Myocyte (in vitro differentiated cells): ENCODE measurements around the gene FMO3. TPM values are rescaled to one million over a fixed set of nuclear protein-coding genes. Genes with fewer than 3 reads are reported as not detected.
A peak's percentile ranks its signal among the peaks of the same experiment; 100 is the strongest.

Experiments
- DNase-seq: peaks from one replicate; pipeline ENCODE4 v3.0.0-alpha.2; 2012; ENCODE audit warnings: low read depth
- total RNA-seq: library from RNA; depleted of rRNA; stranded (reverse); fragments of >200 nt; gene quantifications from 2 replicates; pipeline ENCODE4 v1.2.3, GENCODE V29; 2014

Gene FMO3
- total RNA-seq, 1 donor from 2014 or later: not detected

- no peak for DNase-seq
Observed at GRCh38 chr1:171115280-171115897, 24.7 kb downstream of the FMO3 start.

GRCh38 chr1:171116676-171117075 is 26.0 kb downstream of the FMO3 start:
- no peak for DNase-seq

- no peak for DNase-seq
Observed at GRCh38 chr1:171117085-171117484, 26.4 kb downstream of the FMO3 start.

- DNase-seq: no peak
Observed at GRCh38 chr1:171119648-171120047, 28.9 kb downstream of the FMO3 start.

GRCh38 chr1:171122299-171122698 is 31.6 kb downstream of the FMO3 start:
- no peak for DNase-seq

GRCh38 chr1:171122893-171123292 is 32.2 kb downstream of the FMO3 start:
- no peak for DNase-seq

GRCh38 chr1:171126504-171126903 is 35.8 kb downstream of the FMO3 start:
- no peak for DNase-seq

GRCh38 chr1:171127099-171127498 is 36.4 kb downstream of the FMO3 start:
- DNase-seq: no peak

GRCh38 chr1:171127501-171127900 is 36.8 kb downstream of the FMO3 start:
- DNase-seq: peak; percentile 75

- DNase-seq: no peak
Observed at GRCh38 chr1:171128463-171128862, 37.8 kb downstream of the FMO3 start.

- DNase-seq: no peak
Observed at GRCh38 chr1:171134204-171134923, 43.7 kb downstream of the FMO3 start.

GRCh38 chr1:171137580-171137979 is 46.9 kb downstream of the FMO3 start:
- no peak for DNase-seq

GRCh38 chr1:171138980-171139379 is 48.3 kb downstream of the FMO3 start:
- DNase-seq: no peak

GRCh38 chr1:171139890-171140289 is 49.2 kb downstream of the FMO3 start:
- DNase-seq: no peak

- no peak for DNase-seq
Observed at GRCh38 chr1:171140401-171140800, 49.7 kb downstream of the FMO3 start.

- no peak for DNase-seq
Observed at GRCh38 chr1:171140956-171141687, 50.4 kb downstream of the FMO3 start.

- peak; percentile 93 for DNase-seq
Observed at GRCh38 chr1:171141688-171142415, 51.1 kb downstream of the FMO3 start.

GRCh38 chr1:171142416-171143385 is 52.0 kb downstream of the FMO3 start:
- peak; percentile 88 for DNase-seq

GRCh38 chr1:171150156-171150555 is 59.5 kb downstream of the FMO3 start:
- no peak for DNase-seq

GRCh38 chr1:171152549-171152948 is 61.8 kb downstream of the FMO3 start:
- peak; percentile 48 for DNase-seq
